ENCODE data around the gene MAP3K4. TPM values are rescaled to one million over a fixed set of nuclear protein-coding genes. Genes with fewer than 3 reads are reported as not detected.

MAP3K4 gene
- polyA plus RNA-seq, 3 donors, result 3.2 to 12.3 (median 3.5) TPM

- peak overlapping the region; percentile 55 to 78 for H3K27ac ChIP-seq (ENCODE audit: low read depth in 1 of 2, low read length in 2 of 2)
- Mint-ChIP-seq H3K36me3 (peaks cover 79 to 93% of the 10 kb centered on the region in 2 donors), H3K27me3 (ENCODE audit: low read depth in 3 of 3) (peaks cover 0 to 1% (median 0%) of the 10 kb centered on the region in 3 donors), H3K4me1 (peaks cover 35% of the 10 kb centered on the region), H3K9me3 (peaks cover 0 to 3% (median 0%) of the 10 kb centered on the region in 7 donors), H3K27ac (peak overlapping the region; percentile 75 to 96 (median 92)), H3K4me3 (peak overlapping the region in 1 of 2 donors; percentile 46)
- peak in 2 of 3 donors; percentile 15 to 54 for DNase-seq
- H3K36me3 ChIP-seq (replicated peaks in 1 of 2; ENCODE audit: control insufficient read depth in 1 of 2, insufficient read depth in 2 of 2, low read length in 2 of 2), result peaks cover 51 to 94% of the 10 kb centered on the region in 2 donors
- TF ChIP-seq CTCF (IDR thresholded peaks at IDR 0.05), result no peak
- H3K4me1 ChIP-seq (ENCODE audit: control insufficient read depth in 1 of 2, insufficient read depth in 2 of 2, low read length in 2 of 2), result peaks cover 34 to 41% of the 10 kb centered on the region in 2 donors
- no peaks in the 10 kb centered on the region for H3K9me3 ChIP-seq (replicated peaks in 1 of 2; ENCODE audit: control insufficient read depth in 1 of 2, insufficient read depth in 1 of 2, low read length in 2 of 2)
- intact Hi-C loops (cut with micrococcal nuclease), result no loop called here
- peak overlapping the region; percentile 15 for H2AFZ ChIP-seq (ENCODE audit: insufficient read depth, low read depth, low read length, poor library complexity, severe bottlenecking)
- no peak overlapping the region for H3K4me2 ChIP-seq (replicated peaks; ENCODE audit: extremely low read depth, low read length, poor library complexity, severe bottlenecking)
- no peaks in the 10 kb centered on the region for H3K27me3 ChIP-seq (ENCODE audit: control insufficient read depth in 2 of 2, insufficient read depth in 2 of 2, low read length in 2 of 2)
- H3K79me2 ChIP-seq (ENCODE audit: insufficient read depth, low read length), result no peaks in the 10 kb centered on the region
- no peak overlapping the region for H3K4me3 ChIP-seq (replicated peaks in 1 of 3; ENCODE audit: low read depth in 2 of 3, low read length in 3 of 3)
- H4K20me1 ChIP-seq (ENCODE audit: insufficient read depth, low read length), result no peaks in the 10 kb centered on the region
- WGBS (ENCODE audit: insufficient coverage), result 95% methylated on average over 10 of the region's 23 CpGs
- H3K9ac ChIP-seq (ENCODE audit: insufficient read depth, low read length, poor library complexity, severe bottlenecking), result no peak overlapping the region
Observed at GRCh38 chr6:161107779-161108730, 116.5 kb downstream of the MAP3K4 start.

GRCh38 chr6:161108916-161109315 is 117.3 kb downstream of the MAP3K4 start:
- Mint-ChIP-seq H3K4me1 (peaks cover 35% of the 10 kb centered on the region), H3K27me3 (ENCODE audit: low read depth in 3 of 3) (peaks cover 0 to 1% (median 0%) of the 10 kb centered on the region in 3 donors), H3K36me3 (peaks cover 74 to 91% of the 10 kb centered on the region in 2 donors), H3K4me3 (peak overlapping the region in 1 of 2 donors; percentile 51), H3K27ac (peak overlapping the region; percentile 75 to 96 (median 92)), H3K9me3 (peaks cover 0 to 3% (median 0%) of the 10 kb centered on the region in 7 donors)
- Histone ChIP-seq H3K4me2 (replicated peaks; ENCODE audit: extremely low read depth, low read length, poor library complexity, severe bottlenecking) (no peak overlapping the region), H3K4me3 (replicated peaks in 1 of 3; ENCODE audit: low read depth in 2 of 3, low read length in 3 of 3) (no peak overlapping the region), H3K36me3 (replicated peaks in 1 of 2; ENCODE audit: control insufficient read depth in 1 of 2, insufficient read depth in 2 of 2, low read length in 2 of 2) (peaks cover 51 to 94% of the 10 kb centered on the region in 2 donors), H2AFZ (ENCODE audit: insufficient read depth, low read depth, low read length, poor library complexity, severe bottlenecking) (peak overlapping the region; percentile 26), H3K4me1 (ENCODE audit: control insufficient read depth in 1 of 2, insufficient read depth in 2 of 2, low read length in 2 of 2) (peaks cover 34 to 41% of the 10 kb centered on the region in 2 donors), H3K9me3 (replicated peaks in 1 of 2; ENCODE audit: control insufficient read depth in 1 of 2, insufficient read depth in 1 of 2, low read length in 2 of 2) (no peaks in the 10 kb centered on the region), H3K27ac (ENCODE audit: low read depth in 1 of 2, low read length in 2 of 2) (peak overlapping the region; percentile 55 to 78), H3K27me3 (ENCODE audit: control insufficient read depth in 2 of 2, insufficient read depth in 2 of 2, low read length in 2 of 2) (no peaks in the 10 kb centered on the region), H3K9ac (ENCODE audit: insufficient read depth, low read length, poor library complexity, severe bottlenecking) (no peak overlapping the region), H3K79me2 (ENCODE audit: insufficient read depth, low read length) (no peaks in the 10 kb centered on the region), H4K20me1 (ENCODE audit: insufficient read depth, low read length) (no peaks in the 10 kb centered on the region)
- intact Hi-C loops (cut with micrococcal nuclease), result no loop called here
- DNase-seq, result peak; percentile 61 to 90 (median 77)
- TF ChIP-seq CTCF (IDR thresholded peaks at IDR 0.05), result no peak
- WGBS (ENCODE audit: insufficient coverage), result 0% methylated on average over 2 of the region's 5 CpGs

Measured in CD14-positive monocyte (primary cell).